ENCODE measurements around the gene BEST1.

Gene BEST1

DNA sequence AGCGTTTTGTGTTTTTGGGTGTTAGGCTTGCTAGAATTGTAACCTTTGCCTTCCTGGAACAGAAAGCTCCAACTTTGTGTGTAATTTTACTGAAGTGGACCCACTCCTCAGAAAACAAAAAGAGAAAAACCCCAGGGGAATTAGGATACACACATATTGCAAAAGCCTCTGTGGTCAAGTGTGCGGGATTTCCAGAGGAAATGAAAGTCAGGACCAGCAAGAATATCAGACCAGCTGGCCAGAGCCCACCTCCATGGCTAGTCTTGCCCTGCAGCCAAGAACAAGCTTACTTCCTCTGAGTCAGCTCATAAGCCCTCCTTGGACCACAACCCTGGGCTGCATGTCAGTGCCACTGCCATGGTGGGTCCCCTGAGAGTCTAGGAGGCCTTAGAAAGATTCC lies 54.3 kb downstream of the BEST1 start:
- no peak overlapping the region for H3K27ac ChIP-seq (ENCODE audit: low read depth, low read length, poor library complexity, severe bottlenecking)

DNA sequence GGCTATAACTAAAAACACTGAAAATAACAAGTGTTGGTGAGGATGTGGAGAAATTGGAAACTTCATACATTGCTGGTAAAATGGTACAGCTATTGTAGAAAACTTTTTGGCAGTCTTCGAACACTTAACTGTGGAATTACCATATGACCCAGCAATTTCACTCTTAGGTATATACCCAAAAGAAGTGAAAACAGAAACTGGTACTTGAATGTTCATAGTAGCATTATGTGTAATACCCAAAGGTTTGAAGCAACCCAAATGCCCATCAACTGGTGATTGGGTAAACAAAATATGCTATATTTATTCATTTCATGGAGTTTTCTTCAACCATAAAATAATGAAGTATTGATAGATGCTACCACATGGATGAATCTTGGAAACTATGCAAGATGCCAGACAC lies 58.0 kb downstream of the BEST1 start:
- no peak overlapping the region for H3K4me2 ChIP-seq (ENCODE audit: low read length)
- no peak overlapping the region for H3K4me3 ChIP-seq (ENCODE audit: low read depth, low read length, poor library complexity, severe bottlenecking)
- no peak overlapping the region for H2AFZ ChIP-seq (ENCODE audit: low read length)
- no peaks in the 10 kb centered on the region for H3F3A ChIP-seq (ENCODE audit: insufficient read depth, low read length)
- peaks cover 4% of the 10 kb centered on the region; the same call in 1 of the 2 replicates for H3K27me3 ChIP-seq (ENCODE audit: insufficient read depth, low read length)
- H3K79me2 ChIP-seq (ENCODE audit: insufficient read depth, low read length): no peaks in the 10 kb centered on the region
- no peaks in the 10 kb centered on the region for H3K4me1 ChIP-seq (ENCODE audit: insufficient read depth, low read length, severe bottlenecking)
- no peak for TF ChIP-seq EZH2 (IDR thresholded peaks at IDR 0.05; ENCODE audit: borderline replicate concordance, low read length)
- TF ChIP-seq, protein P1, sequence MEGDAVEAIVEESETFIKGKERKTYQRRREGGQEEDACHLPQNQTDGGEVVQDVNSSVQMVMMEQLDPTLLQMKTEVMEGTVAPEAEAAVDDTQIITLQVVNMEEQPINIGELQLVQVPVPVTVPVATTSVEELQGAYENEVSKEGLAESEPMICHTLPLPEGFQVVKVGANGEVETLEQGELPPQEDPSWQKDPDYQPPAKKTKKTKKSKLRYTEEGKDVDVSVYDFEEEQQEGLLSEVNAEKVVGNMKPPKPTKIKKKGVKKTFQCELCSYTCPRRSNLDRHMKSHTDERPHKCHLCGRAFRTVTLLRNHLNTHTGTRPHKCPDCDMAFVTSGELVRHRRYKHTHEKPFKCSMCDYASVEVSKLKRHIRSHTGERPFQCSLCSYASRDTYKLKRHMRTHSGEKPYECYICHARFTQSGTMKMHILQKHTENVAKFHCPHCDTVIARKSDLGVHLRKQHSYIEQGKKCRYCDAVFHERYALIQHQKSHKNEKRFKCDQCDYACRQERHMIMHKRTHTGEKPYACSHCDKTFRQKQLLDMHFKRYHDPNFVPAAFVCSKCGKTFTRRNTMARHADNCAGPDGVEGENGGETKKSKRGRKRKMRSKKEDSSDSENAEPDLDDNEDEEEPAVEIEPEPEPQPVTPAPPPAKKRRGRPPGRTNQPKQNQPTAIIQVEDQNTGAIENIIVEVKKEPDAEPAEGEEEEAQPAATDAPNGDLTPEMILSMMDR (IDR thresholded peaks at IDR 0.05; ENCODE audit: low read length): no peak
- H3K9ac ChIP-seq (ENCODE audit: low read length): no peak overlapping the region
- no peak overlapping the region for H3K27ac ChIP-seq (ENCODE audit: low read depth, low read length, poor library complexity, severe bottlenecking)
- no peaks in the 10 kb centered on the region for H4K20me1 ChIP-seq (ENCODE audit: insufficient read depth, low read length)
- no peaks in the 10 kb centered on the region; the same call in 1 of the 2 replicates for H3K36me3 ChIP-seq (ENCODE audit: insufficient read depth, low read length)
- H3K9me2 ChIP-seq (ENCODE audit: low read depth, low read length): no peaks in the 10 kb centered on the region
- no peaks in the 10 kb centered on the region for H3K9me3 ChIP-seq (ENCODE audit: low read length)

More for the DNA sequence above, 54.3 kb downstream of the BEST1 start:
- Histone ChIP-seq H3K4me3 (ENCODE audit: low read depth, low read length, poor library complexity, severe bottlenecking) (no peak overlapping the region), H3F3A (ENCODE audit: insufficient read depth, low read length) (no peaks in the 10 kb centered on the region), H3K9me2 (ENCODE audit: low read depth, low read length) (no peaks in the 10 kb centered on the region), H3K79me2 (ENCODE audit: insufficient read depth, low read length) (no peaks in the 10 kb centered on the region), H3K4me1 (ENCODE audit: insufficient read depth, low read length, severe bottlenecking) (no peaks in the 10 kb centered on the region), H2AFZ (ENCODE audit: low read length) (no peak overlapping the region), H4K20me1 (ENCODE audit: insufficient read depth, low read length) (no peaks in the 10 kb centered on the region), H3K9me3 (ENCODE audit: low read length) (no peaks in the 10 kb centered on the region), H3K4me2 (ENCODE audit: low read length) (no peak overlapping the region), H3K27me3 (ENCODE audit: insufficient read depth, low read length) (0 out of 2 replicates have a peak, but pooled peaks cover 4% of the 10 kb centered on the region), H3K36me3 (ENCODE audit: insufficient read depth, low read length) (no peaks in the 10 kb centered on the region; the same call in 1 of the 2 replicates), H3K9ac (ENCODE audit: low read length) (no peak overlapping the region)
- TF ChIP-seq, protein P1 (IDR thresholded peaks at IDR 0.05; ENCODE audit: low read length): no peak
- no peak for TF ChIP-seq EZH2 (IDR thresholded peaks at IDR 0.05; ENCODE audit: borderline replicate concordance, low read length)

DNA sequence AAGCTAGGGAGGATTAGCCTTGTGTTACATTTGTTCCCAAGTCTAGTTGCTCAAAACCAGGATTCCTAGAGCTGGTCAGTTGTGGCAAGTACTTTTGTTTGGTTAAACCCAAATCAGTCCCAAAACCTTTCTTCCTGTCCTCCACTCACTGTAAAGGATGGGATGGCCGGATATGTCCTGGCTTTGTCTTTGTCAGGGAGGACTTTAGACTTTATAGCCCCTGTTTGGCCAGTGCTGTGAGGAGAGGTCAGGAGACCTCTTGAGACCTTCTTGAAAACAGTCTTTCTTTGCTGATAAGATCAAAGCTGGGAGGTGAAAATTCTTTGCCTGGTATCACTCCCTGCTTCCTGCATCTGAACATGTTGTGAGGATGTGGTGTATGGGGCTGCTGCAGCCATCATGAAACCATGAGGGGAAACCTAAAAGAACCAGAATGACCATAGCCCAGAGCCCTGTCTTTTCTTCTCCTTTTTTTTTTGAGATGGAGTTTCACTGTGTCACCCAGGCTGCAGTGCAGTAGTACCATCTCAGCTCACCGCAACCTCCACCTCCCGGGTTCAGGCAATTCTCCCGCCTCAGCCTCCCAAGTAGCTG lies 60.9 kb downstream of the BEST1 start:
- Histone ChIP-seq H3K9me2 (ENCODE audit: low read depth, low read length) (no peaks in the 10 kb centered on the region), H3K4me1 (ENCODE audit: insufficient read depth, low read length, severe bottlenecking) (no peaks in the 10 kb centered on the region), H3K9me3 (ENCODE audit: low read length) (no peaks in the 10 kb centered on the region), H3K4me2 (ENCODE audit: low read length) (no peak overlapping the region), H3K4me3 (ENCODE audit: low read depth, low read length, poor library complexity, severe bottlenecking) (no peak overlapping the region), H3K27me3 (ENCODE audit: insufficient read depth, low read length) (peaks cover 4% of the 10 kb centered on the region; the same call in 1 of the 2 replicates), H3K79me2 (ENCODE audit: insufficient read depth, low read length) (no peaks in the 10 kb centered on the region), H3K9ac (ENCODE audit: low read length) (no peak overlapping the region), H2AFZ (ENCODE audit: low read length) (no peak overlapping the region), H3K27ac (ENCODE audit: low read depth, low read length, poor library complexity, severe bottlenecking) (no peak overlapping the region), H4K20me1 (ENCODE audit: insufficient read depth, low read length) (no peaks in the 10 kb centered on the region), H3K36me3 (ENCODE audit: insufficient read depth, low read length) (no peaks in the 10 kb centered on the region; the same call in 1 of the 2 replicates), H3F3A (ENCODE audit: insufficient read depth, low read length) (no peaks in the 10 kb centered on the region)
- TF ChIP-seq, protein P1 (IDR thresholded peaks at IDR 0.05; ENCODE audit: low read length): no peak
- TF ChIP-seq EZH2 (IDR thresholded peaks at IDR 0.05; ENCODE audit: borderline replicate concordance, low read length): no peak

Measured in OCI-LY1 (cell line).